Effector memory CD8-positive, alpha-beta T cell (primary cell): ENCODE results near the gene IRF2BP1.

ENCODE experiments used
- ATAC-seq: fragments of 150-1000 bp; cut with Tn5 transposase; replicated peaks from 2 replicates; pipeline ENCODE4 v1.10.0; 2021; ENCODE audit warnings: mild to moderate bottlenecking, moderate library complexity
- DNase-seq, 3 experiments: peaks; one replicate each; pipeline ENCODE4 v3.0.0; 2021
- H3K27ac Mint-ChIP-seq, 2 donors: one replicate each; pipeline ENCODE4 v1.8.0; 2022; ENCODE audit warnings: mild to moderate bottlenecking in 2 of 2, mixed read lengths in 2 of 2, moderate library complexity in 2 of 2
- H3K27me3 Mint-ChIP-seq, 2 donors: one replicate each; pipeline ENCODE4 v1.8.0; 2022; ENCODE audit warnings: mixed read lengths in 2 of 2
- H3K36me3 Mint-ChIP-seq: one replicate; pipeline ENCODE4 v1.8.0; 2022; ENCODE audit warnings: mild to moderate bottlenecking, moderate library complexity, mixed read lengths; ENCODE audit not compliant: insufficient read depth
- H3K4me1 Mint-ChIP-seq, 2 donors: one replicate each; pipeline ENCODE4 v1.8.0; 2022; ENCODE audit warnings: low read depth in 2 of 2, mixed read lengths in 2 of 2
- H3K4me3 Mint-ChIP-seq, 2 donors: one replicate each; pipeline ENCODE4 v1.8.0; 2022; ENCODE audit warnings: mild to moderate bottlenecking in 2 of 2, mixed read lengths in 2 of 2, moderate library complexity in 2 of 2
- H3K9me3 Mint-ChIP-seq, 2 donors: one replicate each; pipeline ENCODE4 v1.8.0; 2022; ENCODE audit warnings: mixed read lengths in 2 of 2

IRF2BP1 gene

GRCh38 chr19:45917421-45918091 is 31.6 kb upstream of the IRF2BP1 start:
- Mint-ChIP-seq H3K9me3 (no peaks in the 10 kb centered on the region), H3K4me1 (no peaks in the 10 kb centered on the region), H3K27me3 (peaks cover 37 to 59% of the 10 kb centered on the region in 2 donors), H3K4me3 (no peak overlapping the region), H3K27ac (no peak overlapping the region), H3K36me3 (peaks cover 3% of the 10 kb centered on the region)
- DNase-seq = no peak
- ATAC-seq = no peak

- H3K27ac Mint-ChIP-seq = no peak within 1 kb of the TSS
- no peak for DNase-seq
- H3K4me3 Mint-ChIP-seq = no peak within 1 kb of the TSS
- H3K9me3 Mint-ChIP-seq = no peaks in the 10 kb centered on the region
- H3K36me3 Mint-ChIP-seq = peaks cover 6% of the 10 kb centered on the region
- H3K4me1 Mint-ChIP-seq = no peaks in the 10 kb centered on the region
- H3K27me3 Mint-ChIP-seq = peaks cover 42 to 77% of the 10 kb centered on the region in 2 donors
- no peak for ATAC-seq
These were observed 28.2 kb upstream of the IRF2BP1 start, which contains the start of gene NANOS2 for GRCh38 chr19:45913874-45914830. Gene NANOS2, minus strand, starts transcription at chr19:45914778. Its CDS starts 85 bp downstream, at chr19:45914693.

GRCh38 chr19:45911291-45911690 is 25.4 kb upstream of the IRF2BP1 start:
- ATAC-seq (no peak), DNase-seq (no peak)
- H3K36me3 Mint-ChIP-seq = peaks cover 6% of the 10 kb centered on the region
- H3K27ac Mint-ChIP-seq = no peak overlapping the region
- H3K9me3 Mint-ChIP-seq = no peaks in the 10 kb centered on the region
- H3K27me3 Mint-ChIP-seq = peaks cover 33 to 70% of the 10 kb centered on the region in 2 donors
- H3K4me1 Mint-ChIP-seq = no peaks in the 10 kb centered on the region
- no peak overlapping the region for H3K4me3 Mint-ChIP-seq

GRCh38 chr19:45908956-45909355 is 23.0 kb upstream of the IRF2BP1 start:
- DNase-seq = no peak
- Mint-ChIP-seq H3K27me3 (peaks cover 29 to 55% of the 10 kb centered on the region in 2 donors), H3K4me1 (no peaks in the 10 kb centered on the region), H3K9me3 (no peaks in the 10 kb centered on the region), H3K36me3 (peaks cover 6% of the 10 kb centered on the region), H3K27ac (no peak overlapping the region), H3K4me3 (no peak overlapping the region)
- no peak for ATAC-seq

GRCh38 chr19:45906221-45906620 is 20.3 kb upstream of the IRF2BP1 start:
- DNase-seq = no peak
- H3K9me3 Mint-ChIP-seq = no peaks in the 10 kb centered on the region
- ATAC-seq = no peak
- H3K4me3 Mint-ChIP-seq = no peak overlapping the region
- no peak overlapping the region for H3K27ac Mint-ChIP-seq
- peaks cover 5 to 7% of the 10 kb centered on the region in 2 donors for H3K4me1 Mint-ChIP-seq
- H3K36me3 Mint-ChIP-seq = peaks cover 17% of the 10 kb centered on the region
- H3K27me3 Mint-ChIP-seq = peaks cover 10 to 30% of the 10 kb centered on the region in 2 donors

GRCh38 chr19:45905011-45905410 is 19.1 kb upstream of the IRF2BP1 start:
- ATAC-seq = no peak
- H3K9me3 Mint-ChIP-seq = no peaks in the 10 kb centered on the region
- H3K27me3 Mint-ChIP-seq = peaks cover 5 to 18% of the 10 kb centered on the region in 2 donors
- H3K4me3 Mint-ChIP-seq = no peak overlapping the region
- no peak for DNase-seq
- peaks cover 18% of the 10 kb centered on the region for H3K36me3 Mint-ChIP-seq
- H3K4me1 Mint-ChIP-seq = peaks cover 14 to 16% of the 10 kb centered on the region in 2 donors
- no peak overlapping the region for H3K27ac Mint-ChIP-seq

- DNase-seq = peak; percentile 98 to 100 (median 99)
- no peaks in the 10 kb centered on the region for H3K27me3 Mint-ChIP-seq
- peaks cover 31% of the 10 kb centered on the region for H3K36me3 Mint-ChIP-seq
- no peaks in the 10 kb centered on the region for H3K9me3 Mint-ChIP-seq
- ATAC-seq = peak; percentile 82
- H3K27ac Mint-ChIP-seq = peak overlapping the region; percentile 86 to 93
- H3K4me3 Mint-ChIP-seq = peak overlapping the region; percentile 93 to 96
- H3K4me1 Mint-ChIP-seq = peaks cover 16% of the 10 kb centered on the region in 2 donors
These were observed 17.0 kb upstream of the IRF2BP1 start for GRCh38 chr19:45902651-45903625.

- H3K27me3 Mint-ChIP-seq = no peaks in the 10 kb centered on the region
- DNase-seq = no peak
- peaks cover 34% of the 10 kb centered on the region for H3K36me3 Mint-ChIP-seq
- H3K9me3 Mint-ChIP-seq = no peaks in the 10 kb centered on the region
- peak within 1 kb of the TSS; percentile 86 to 93 for H3K27ac Mint-ChIP-seq
- H3K4me1 Mint-ChIP-seq = peaks cover 16% of the 10 kb centered on the region in 2 donors
- peak within 1 kb of the TSS; percentile 93 to 96 for H3K4me3 Mint-ChIP-seq
- ATAC-seq = no peak
These were observed 16.1 kb upstream of the IRF2BP1 start, which contains the start of gene MYPOP for GRCh38 chr19:45901912-45902650. Gene MYPOP, minus strand, starts transcription at chr19:45902613. Its CDS starts 840 bp downstream, at chr19:45901773.

GRCh38 chr19:45901432-45901911 is 15.5 kb upstream of the IRF2BP1 start:
- peak; percentile 29 to 53 (median 48) for DNase-seq
- Mint-ChIP-seq H3K9me3 (no peaks in the 10 kb centered on the region), H3K4me1 (peaks cover 16% of the 10 kb centered on the region in 2 donors), H3K36me3 (peaks cover 34% of the 10 kb centered on the region), H3K27ac (peak overlapping the region; percentile 86 to 93), H3K27me3 (no peaks in the 10 kb centered on the region), H3K4me3 (peak overlapping the region; percentile 93 to 96)
- peak; percentile 22 for ATAC-seq

- no peak for ATAC-seq
- Mint-ChIP-seq H3K4me1 (peaks cover 16% of the 10 kb centered on the region in 2 donors), H3K27me3 (no peaks in the 10 kb centered on the region), H3K4me3 (peak overlapping the region; percentile 27 to 93), H3K36me3 (peaks cover 36% of the 10 kb centered on the region), H3K9me3 (no peaks in the 10 kb centered on the region), H3K27ac (no peak overlapping the region)
- no peak for DNase-seq
These were observed 14.9 kb upstream of the IRF2BP1 start for GRCh38 chr19:45900738-45901431.

GRCh38 chr19:45899919-45900589 is 14.1 kb upstream of the IRF2BP1 start:
- Mint-ChIP-seq H3K27ac (no peak overlapping the region), H3K36me3 (peaks cover 39% of the 10 kb centered on the region), H3K4me3 (peak overlapping the region; percentile 27 to 93), H3K9me3 (no peaks in the 10 kb centered on the region), H3K27me3 (no peaks in the 10 kb centered on the region), H3K4me1 (peaks cover 16% of the 10 kb centered on the region in 2 donors)
- ATAC-seq = no peak
- DNase-seq = no peak
